Tibial artery (tissue), 4 donors: ENCODE measurements around the gene SKIC8.
A peak's percentile ranks its signal among the peaks of the same experiment; 100 is the strongest.

Experiments
- DNase-seq, 2 donors: peaks; one replicate each; pipeline ENCODE4 v3.0.0-alpha.2; 2019
- H3K27ac ChIP-seq, 2 donors: fragments of 200-600 bp; sonication (generic) in 1 of 2; 1 replicate in 1 of 2; 2 replicates in 1 of 2; pipeline ENCODE4 v1.5.1; 2018 to 2019; ENCODE audit warnings: mild to moderate bottlenecking in 1 of 2
- H3K27me3 ChIP-seq, 2 donors: fragments of 200-600 bp; sonication (generic) in 1 of 2; one replicate each; pipeline versions ENCODE4 v1.5.1 to v1.6.0; 2016 to 2019
- H3K36me3 ChIP-seq, 3 donors: fragments of 200-600 bp; sonication (generic) in 2 of 3; one replicate each; pipeline ENCODE4 v1.5.1; 2016 to 2019; ENCODE audit warnings: mild to moderate bottlenecking in 2 of 3
- H3K4me1 ChIP-seq, 4 donors: fragments of 200-600 bp; sonication (generic) in 2 of 4; 1 replicate in 3 of 4; 2 replicates in 1 of 4; pipeline ENCODE4 v1.5.1; 2016 to 2019
- H3K4me3 ChIP-seq, 2 donors: fragments of 200-600 bp; sonication (generic) in 1 of 2; 1 replicate in 1 of 2; 2 replicates in 1 of 2; pipeline ENCODE4 v1.5.1; 2018 to 2019; ENCODE audit warnings: mild to moderate bottlenecking in 2 of 2
- H3K9me3 ChIP-seq, 3 donors: fragments of 200-600 bp; sonication (generic) in 1 of 3; one replicate each; pipeline ENCODE4 v1.5.1; 2016 to 2019
- CTCF ChIP-seq, 2 experiments: fragments of 200-600 bp in 1 of 2; fragments of 450-650 bp in 1 of 2; IDR thresholded peaks; one replicate each; pipeline ENCODE4 v1.5.1; 2017 to 2019; ENCODE audit warnings: antibody characterized with exemption in 2 of 2, mild to moderate bottlenecking in 1 of 2, moderate library complexity in 1 of 2
- intact Hi-C: fragments of 100-400 bp; cut with DNase I; formaldehyde crosslinking; loops from one replicate; pipeline ENCODE4 v1.15.0; 2023; ENCODE audit warnings: low total_unique reads

SKIC8 gene

GRCh38 chr15:78244893-78245292 lies 54.5 kb downstream of the SKIC8 start:
- TF ChIP-seq CTCF (IDR thresholded peaks at IDR 0.05): no peak
- no peak overlapping the region for H3K4me3 ChIP-seq
- DNase-seq: peak in 1 of 2 donors; percentile 35
- no peaks in the 10 kb centered on the region for H3K9me3 ChIP-seq
- H3K27ac ChIP-seq: no peak overlapping the region
- peaks cover 0 to 4% (median 0%) of the 10 kb centered on the region in 4 donors for H3K4me1 ChIP-seq
- peaks cover 0 to 6% of the 10 kb centered on the region in 2 donors for H3K27me3 ChIP-seq
- H3K36me3 ChIP-seq: no peaks in the 10 kb centered on the region
- intact Hi-C loops: loop anchor here (5.0 kb wide), 1 partner anchor 133 kb away; no protein-coding TSS in a partner anchor

- Histone ChIP-seq H3K27ac (no peak overlapping the region), H3K27me3 (peaks cover 0 to 6% of the 10 kb centered on the region in 2 donors), H3K4me1 (peaks cover 0 to 4% (median 0%) of the 10 kb centered on the region in 4 donors), H3K4me3 (no peak overlapping the region), H3K9me3 (no peaks in the 10 kb centered on the region), H3K36me3 (no peaks in the 10 kb centered on the region)
- intact Hi-C loops: loop anchor here (5.0 kb wide), 1 partner anchor 132 kb away; no protein-coding TSS in a partner anchor
- no peak for TF ChIP-seq CTCF (IDR thresholded peaks at IDR 0.05)
- no peak for DNase-seq
Measured at GRCh38 chr15:78244101-78244500, 55.3 kb downstream of the SKIC8 start.

- Histone ChIP-seq H3K27ac (no peak overlapping the region), H3K27me3 (peaks cover 0 to 6% of the 10 kb centered on the region in 2 donors), H3K9me3 (no peaks in the 10 kb centered on the region), H3K36me3 (no peaks in the 10 kb centered on the region), H3K4me1 (peaks cover 0 to 4% (median 0%) of the 10 kb centered on the region in 4 donors), H3K4me3 (no peak overlapping the region)
- DNase-seq: no peak
- intact Hi-C loops: loop anchor here (5.0 kb wide), 1 partner anchor 131 kb away; no protein-coding TSS in a partner anchor
- TF ChIP-seq CTCF (IDR thresholded peaks at IDR 0.05): no peak
Measured at GRCh38 chr15:78243491-78243941, 55.9 kb downstream of the SKIC8 start.

GRCh38 chr15:78243058-78243457 lies 56.4 kb downstream of the SKIC8 start:
- H3K4me3 ChIP-seq: no peak overlapping the region
- H3K36me3 ChIP-seq: no peaks in the 10 kb centered on the region
- no peak for DNase-seq
- H3K9me3 ChIP-seq: no peaks in the 10 kb centered on the region
- intact Hi-C loops: loop anchor here (5.0 kb wide), 1 partner anchor 131 kb away; no protein-coding TSS in a partner anchor
- H3K27ac ChIP-seq: no peak overlapping the region
- peaks cover 0 to 4% (median 0%) of the 10 kb centered on the region in 4 donors for H3K4me1 ChIP-seq
- no peak for TF ChIP-seq CTCF (IDR thresholded peaks at IDR 0.05)
- peaks cover 0 to 6% of the 10 kb centered on the region in 2 donors for H3K27me3 ChIP-seq

- TF ChIP-seq CTCF (IDR thresholded peaks at IDR 0.05): no peak
- Histone ChIP-seq H3K27me3 (peaks cover 0 to 6% of the 10 kb centered on the region in 2 donors), H3K9me3 (no peaks in the 10 kb centered on the region), H3K4me1 (peaks cover 0 to 4% (median 0%) of the 10 kb centered on the region in 4 donors), H3K27ac (no peak overlapping the region), H3K4me3 (no peak overlapping the region), H3K36me3 (no peaks in the 10 kb centered on the region)
- no peak for DNase-seq
- intact Hi-C loops: loop anchor here (5.0 kb wide), 1 partner anchor 130 kb away; no protein-coding TSS in a partner anchor
Measured at GRCh38 chr15:78242128-78242527, 57.3 kb downstream of the SKIC8 start.
